ENCODE data around the gene CACNB4. TPM values are rescaled to one million over a fixed set of nuclear protein-coding genes. Genes with fewer than 3 reads are reported as not detected.

The CACNB4 gene
- total RNA-seq, 2 experiments from 2014 or later = 0.06 to 0.76 TPM

DNA sequence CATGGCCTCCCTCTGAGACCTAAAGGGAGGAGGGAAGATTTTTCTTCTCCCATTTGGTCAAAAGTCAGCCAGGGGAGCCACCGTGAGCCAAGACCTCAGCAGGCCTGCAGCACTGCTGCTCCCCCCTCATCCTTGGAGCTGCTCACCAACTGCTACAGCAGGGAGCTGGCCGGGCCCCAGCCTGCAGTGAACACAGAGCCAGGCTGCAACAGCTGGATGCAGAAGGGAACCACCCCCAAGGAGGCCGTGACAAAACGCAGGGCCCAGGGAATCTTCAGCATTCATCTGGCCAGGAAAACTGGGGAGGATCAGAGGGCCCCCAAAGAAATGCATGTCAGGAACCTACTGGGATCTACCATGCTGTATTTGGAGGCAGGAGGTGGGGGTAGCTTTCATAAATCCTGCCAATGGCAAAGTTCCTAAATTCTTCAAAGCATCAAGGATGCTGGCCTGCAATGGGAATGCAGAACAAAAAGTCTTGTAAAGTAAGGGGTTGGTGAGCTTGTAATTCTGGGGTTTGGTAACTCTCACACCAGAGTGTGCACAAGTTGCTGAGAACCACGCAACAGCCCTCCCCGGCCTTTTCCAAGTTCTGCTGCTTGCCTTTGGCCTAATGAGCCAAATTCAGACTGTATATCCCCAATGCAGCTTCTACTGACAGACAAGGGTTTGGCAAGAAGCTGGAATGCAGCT is 61.0 kb downstream of the CACNB4 start:
- no peak overlapping the region for H3K4me3 ChIP-seq (ENCODE audit: low read depth, low read length, poor library complexity, severe bottlenecking)
- intact Hi-C loops (cut with micrococcal nuclease; ENCODE audit: unreplicated experiment) = loop anchor here (1.0 to 10.0 kb wide), 3 partner anchors 137 to 1477 kb away; partner anchors contain the start of gene STAM2
- H2AFZ ChIP-seq (ENCODE audit: low read length) = no peak overlapping the region
- BruUV-seq (replicated peaks) = no TSS peak
- no peaks in the 10 kb centered on the region for H3K79me2 ChIP-seq (ENCODE audit: insufficient read depth, low read depth, low read length)
- ChIA-PET CTCF (ENCODE audit: unreplicated experiment) (no interaction called here), POLR2A (interaction anchor here (0.6 kb wide), 1 partner anchor 244 kb away, joined by 6 read pairs; no protein-coding TSS in a partner anchor)
- no peak for TF ChIP-seq EZH2phosphoT487 (IDR thresholded peaks at IDR 0.05; ENCODE audit: borderline replicate concordance, low read depth, low read length)
- TF ChIP-seq, protein P1, sequence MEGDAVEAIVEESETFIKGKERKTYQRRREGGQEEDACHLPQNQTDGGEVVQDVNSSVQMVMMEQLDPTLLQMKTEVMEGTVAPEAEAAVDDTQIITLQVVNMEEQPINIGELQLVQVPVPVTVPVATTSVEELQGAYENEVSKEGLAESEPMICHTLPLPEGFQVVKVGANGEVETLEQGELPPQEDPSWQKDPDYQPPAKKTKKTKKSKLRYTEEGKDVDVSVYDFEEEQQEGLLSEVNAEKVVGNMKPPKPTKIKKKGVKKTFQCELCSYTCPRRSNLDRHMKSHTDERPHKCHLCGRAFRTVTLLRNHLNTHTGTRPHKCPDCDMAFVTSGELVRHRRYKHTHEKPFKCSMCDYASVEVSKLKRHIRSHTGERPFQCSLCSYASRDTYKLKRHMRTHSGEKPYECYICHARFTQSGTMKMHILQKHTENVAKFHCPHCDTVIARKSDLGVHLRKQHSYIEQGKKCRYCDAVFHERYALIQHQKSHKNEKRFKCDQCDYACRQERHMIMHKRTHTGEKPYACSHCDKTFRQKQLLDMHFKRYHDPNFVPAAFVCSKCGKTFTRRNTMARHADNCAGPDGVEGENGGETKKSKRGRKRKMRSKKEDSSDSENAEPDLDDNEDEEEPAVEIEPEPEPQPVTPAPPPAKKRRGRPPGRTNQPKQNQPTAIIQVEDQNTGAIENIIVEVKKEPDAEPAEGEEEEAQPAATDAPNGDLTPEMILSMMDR (conservative IDR thresholded peaks at IDR 0.05; ENCODE audit: low read length) = no peak
- no peaks in the 10 kb centered on the region for H3K36me3 ChIP-seq (ENCODE audit: insufficient read depth, low read length)
- H3K27ac ChIP-seq (ENCODE audit: low read depth, low read length, poor library complexity, severe bottlenecking) = no peak overlapping the region
- H3K4me2 ChIP-seq (ENCODE audit: low read length) = no peak overlapping the region
- no peaks in the 10 kb centered on the region for H3K4me1 ChIP-seq (ENCODE audit: insufficient read depth, low read length, poor library complexity, severe bottlenecking)
- DNase-seq (ENCODE audit: low spot score) = no peak
- H3K9me2 ChIP-seq (ENCODE audit: insufficient read depth, low read length) = no peaks in the 10 kb centered on the region
- H3K9me3 ChIP-seq (ENCODE audit: low read length) = no peaks in the 10 kb centered on the region
- H4K20me1 ChIP-seq (ENCODE audit: insufficient read depth, low read length) = no peaks in the 10 kb centered on the region

DNA sequence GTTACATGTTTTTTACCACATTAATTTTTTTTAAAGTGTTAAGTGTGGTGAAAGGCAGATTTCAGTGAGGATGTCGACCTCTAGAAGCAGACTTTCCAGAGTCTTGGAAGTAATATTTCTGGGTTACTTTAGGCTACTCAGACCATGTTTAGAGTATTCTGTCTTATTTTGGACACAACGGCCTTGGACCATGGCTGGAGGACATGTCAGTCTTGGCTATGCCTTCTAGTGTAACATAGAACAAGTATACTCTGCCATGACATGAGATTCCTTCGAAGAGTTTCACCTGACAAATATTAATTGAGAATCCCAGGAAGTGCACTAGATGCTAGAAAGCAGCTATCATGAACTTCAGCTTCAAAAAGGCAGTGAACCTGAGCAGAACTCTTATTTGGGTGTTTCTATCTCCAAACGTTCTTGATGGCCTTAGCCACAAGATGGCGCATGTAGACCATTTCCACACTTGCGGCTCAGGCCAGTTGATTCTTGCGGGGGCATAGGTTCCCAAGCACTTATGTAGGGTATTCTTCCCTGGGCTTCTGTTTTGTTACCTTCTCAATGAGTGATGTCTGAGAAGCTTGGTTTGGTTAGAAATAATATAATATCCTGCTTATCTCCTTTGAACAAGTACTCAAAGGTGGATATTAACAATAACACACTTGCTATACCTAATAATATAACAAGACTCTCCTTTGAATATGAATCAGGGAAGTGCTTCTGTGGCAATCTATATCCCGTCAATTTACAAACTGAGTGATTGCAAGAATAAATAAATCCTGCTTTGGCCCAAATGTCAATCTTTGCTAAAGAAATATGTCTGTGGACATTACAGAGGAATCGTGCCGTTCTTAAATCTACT is 62.0 kb downstream of the CACNB4 start:
- no peak overlapping the region for H3K27ac ChIP-seq (ENCODE audit: low read depth, low read length, poor library complexity, severe bottlenecking)
- ChIA-PET CTCF (ENCODE audit: unreplicated experiment) (no interaction called here), POLR2A (no interaction called here)
- no peaks in the 10 kb centered on the region for H3K79me2 ChIP-seq (ENCODE audit: insufficient read depth, low read depth, low read length)
- no peaks in the 10 kb centered on the region for H4K20me1 ChIP-seq (ENCODE audit: insufficient read depth, low read length)
- no peaks in the 10 kb centered on the region for H3K9me2 ChIP-seq (ENCODE audit: insufficient read depth, low read length)
- no peak overlapping the region for H2AFZ ChIP-seq (ENCODE audit: low read length)
- H3K9me3 ChIP-seq (ENCODE audit: low read length) = no peaks in the 10 kb centered on the region
- H3K36me3 ChIP-seq (ENCODE audit: insufficient read depth, low read length) = no peaks in the 10 kb centered on the region
- no peak overlapping the region for H3K4me3 ChIP-seq (ENCODE audit: low read depth, low read length, poor library complexity, severe bottlenecking)
- H3K4me1 ChIP-seq (ENCODE audit: insufficient read depth, low read length, poor library complexity, severe bottlenecking) = no peaks in the 10 kb centered on the region
- no peak overlapping the region for H3K4me2 ChIP-seq (ENCODE audit: low read length)
- BruUV-seq (replicated peaks) = no TSS peak
- peak; percentile 67 for DNase-seq (ENCODE audit: low spot score)
- intact Hi-C loops (cut with micrococcal nuclease; ENCODE audit: unreplicated experiment) = loop anchor here (1.0 to 10.0 kb wide), 3 partner anchors 138 to 1478 kb away; partner anchors contain the start of gene STAM2
- TF ChIP-seq, protein P1 (conservative IDR thresholded peaks at IDR 0.05; ENCODE audit: low read length) = peak; percentile 89
- TF ChIP-seq EZH2phosphoT487 (IDR thresholded peaks at IDR 0.05; ENCODE audit: borderline replicate concordance, low read depth, low read length) = no peak

Measured in OCI-LY7 (cell line).